ENCODE measurements around the gene NFE2.
"Not testable (repeated sequence)": the region's sequence is repeated elsewhere in the genome, so short reads cannot be mapped to it uniquely, and the experiment has no call there.

NFE2 gene

GRCh38 chr12:54300732-54301427 is at the start of gene NFE2:
Gene NFE2 (minus strand): TSS chr12:54301015. CDS start chr12:54295248, 5,767 bp downstream.
- peak; percentile 62 for DNase-seq

GRCh38 chr12:54349679-54350078 is 48.9 kb upstream of the NFE2 start:
- no peak for DNase-seq

GRCh38 chr12:54349036-54349435 is 48.2 kb upstream of the NFE2 start:
- no peak for DNase-seq

GRCh38 chr12:54341378-54342300 is 40.8 kb upstream of the NFE2 start:
- DNase-seq: no peak

- no peak for DNase-seq
These were observed 40.0 kb upstream of the NFE2 start for GRCh38 chr12:54340846-54341245.

GRCh38 chr12:54338698-54339296 is 38.0 kb upstream of the NFE2 start:
- no peak for DNase-seq

GRCh38 chr12:54337854-54338650 is 37.2 kb upstream of the NFE2 start:
- no peak for DNase-seq

- DNase-seq: no peak
These were observed 36.5 kb upstream of the NFE2 start for GRCh38 chr12:54337280-54337842.

GRCh38 chr12:54333420-54334034 is 32.7 kb upstream of the NFE2 start:
- no peak for DNase-seq

GRCh38 chr12:54331461-54331860 is 30.6 kb upstream of the NFE2 start:
- no peak for DNase-seq

- DNase-seq: no peak
These were observed 29.6 kb upstream of the NFE2 start for GRCh38 chr12:54330442-54330841.

- no peak for DNase-seq
These were observed 28.9 kb upstream of the NFE2 start for GRCh38 chr12:54329759-54330158.

- DNase-seq: no peak
These were observed 28.0 kb upstream of the NFE2 start for GRCh38 chr12:54328595-54329337.

GRCh38 chr12:54325442-54326109 is 24.8 kb upstream of the NFE2 start:
- DNase-seq: not testable (repeated sequence)

GRCh38 chr12:54324617-54325441 is 24.0 kb upstream of the NFE2 start, which contains the start of gene COPZ1:
Gene COPZ1 (plus strand): TSS chr12:54325131. CDS start chr12:54325164, 33 bp downstream.
- peak; percentile 95 for DNase-seq

- no peak for DNase-seq
These were observed 20.5 kb upstream of the NFE2 start for GRCh38 chr12:54321363-54321762.

GRCh38 chr12:54312309-54312708 is 11.5 kb upstream of the NFE2 start:
- DNase-seq: not testable (repeated sequence)

GRCh38 chr12:54311051-54311450 is 10.2 kb upstream of the NFE2 start:
- no peak for DNase-seq

GRCh38 chr12:54306925-54307741 is 6.3 kb upstream of the NFE2 start:
- no peak for DNase-seq

Data from retina (tissue), 1 donor.